Nasal cavity respiratory epithelium epithelial cell of viscerocranial mucosa (primary cell): ENCODE measurements around the gene ID4. TPM values are rescaled to one million over a fixed set of nuclear protein-coding genes. Genes with fewer than 3 reads are reported as not detected.

ENCODE experiments used
- total RNA-seq: library from RNA; depleted of rRNA; stranded (reverse); fragments of >200 nt; gene quantifications from 2 replicates; pipeline ENCODE4 v1.2.3, GENCODE V29; 2014

Gene ID4
- total RNA-seq: 1.6 and 13.3 TPM in 2 replicates

GRCh38 chr6:19836799-19837510, at the start of gene ID4:
Gene ID4 (plus strand): TSS chr6:19837370. CDS start chr6:19837755, 385 bp downstream.

